Measurements from ENCODE around the gene ATG4C. TPM values are rescaled to one million over a fixed set of nuclear protein-coding genes. Genes with fewer than 3 reads are reported as not detected.
A peak's percentile ranks its signal among the peaks of the same experiment; 100 is the strongest.

The ATG4C gene
- total and polyA plus RNA-seq, 11 donors: 4.0 to 14.2 (median 8.9) TPM

- ATAC-seq (no peak), DNase-seq (no peak)
- Histone ChIP-seq H3K4me3 (no peak overlapping the region), H3K27ac (no peak overlapping the region), H3K4me1 (peaks cover 0 to 2% (median 0%) of the 10 kb centered on the region in 12 donors), H3K36me3 (peaks cover 0 to 40% (median 17%) of the 10 kb centered on the region in 9 donors), H3K27me3 (no peaks in the 10 kb centered on the region), H3K9me3 (peaks cover 0 to 4% (median 0%) of the 10 kb centered on the region in 12 donors)
- intact Hi-C loops (cut with DNase I): no loop called here
- TF ChIP-seq, protein P1, sequence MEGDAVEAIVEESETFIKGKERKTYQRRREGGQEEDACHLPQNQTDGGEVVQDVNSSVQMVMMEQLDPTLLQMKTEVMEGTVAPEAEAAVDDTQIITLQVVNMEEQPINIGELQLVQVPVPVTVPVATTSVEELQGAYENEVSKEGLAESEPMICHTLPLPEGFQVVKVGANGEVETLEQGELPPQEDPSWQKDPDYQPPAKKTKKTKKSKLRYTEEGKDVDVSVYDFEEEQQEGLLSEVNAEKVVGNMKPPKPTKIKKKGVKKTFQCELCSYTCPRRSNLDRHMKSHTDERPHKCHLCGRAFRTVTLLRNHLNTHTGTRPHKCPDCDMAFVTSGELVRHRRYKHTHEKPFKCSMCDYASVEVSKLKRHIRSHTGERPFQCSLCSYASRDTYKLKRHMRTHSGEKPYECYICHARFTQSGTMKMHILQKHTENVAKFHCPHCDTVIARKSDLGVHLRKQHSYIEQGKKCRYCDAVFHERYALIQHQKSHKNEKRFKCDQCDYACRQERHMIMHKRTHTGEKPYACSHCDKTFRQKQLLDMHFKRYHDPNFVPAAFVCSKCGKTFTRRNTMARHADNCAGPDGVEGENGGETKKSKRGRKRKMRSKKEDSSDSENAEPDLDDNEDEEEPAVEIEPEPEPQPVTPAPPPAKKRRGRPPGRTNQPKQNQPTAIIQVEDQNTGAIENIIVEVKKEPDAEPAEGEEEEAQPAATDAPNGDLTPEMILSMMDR (IDR thresholded peaks at IDR 0.05): no peak
- TF ChIP-seq POLR2A (IDR thresholded peaks at IDR 0.05): no peak
- 72 to 83% (median 77%) methylated on average over 5 of the region's 5 CpGs for WGBS, 4 donors
Observed at GRCh38 chr1:62832276-62832675, 48.3 kb downstream of the ATG4C start.

DNA sequence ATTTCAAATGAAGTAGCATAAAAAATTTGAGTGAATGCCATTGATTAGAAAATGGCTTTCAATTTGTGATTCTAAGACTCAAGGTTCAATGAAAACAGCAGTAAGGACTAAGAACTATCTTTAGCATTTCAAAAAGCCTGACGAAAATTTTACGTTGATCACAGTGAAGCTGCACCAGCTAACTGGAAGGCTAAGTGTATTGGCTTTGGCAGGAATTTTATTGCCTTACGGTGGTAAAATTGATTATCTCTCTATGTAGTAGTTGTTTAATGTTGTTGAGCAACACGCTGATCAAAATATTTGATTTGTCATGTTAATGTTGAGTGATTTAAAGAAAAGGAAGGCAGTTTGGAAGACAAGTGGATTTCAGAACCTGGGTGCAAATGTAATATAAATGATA, 49.6 kb downstream of the ATG4C start:
- no peaks in the 10 kb centered on the region for H3K9me3 ChIP-seq
- intact Hi-C loops (cut with DNase I): no loop called here
- H3K27me3 ChIP-seq: no peaks in the 10 kb centered on the region
- peaks cover 0 to 8% (median 0%) of the 10 kb centered on the region in 12 donors for H3K4me1 ChIP-seq
- H3K27ac ChIP-seq: no peak overlapping the region
- 90 to 97% (median 96%) methylated on average over 4 of the region's 4 CpGs for WGBS, 4 donors
- no peak for TF ChIP-seq POLR2A (IDR thresholded peaks at IDR 0.05)
- TF ChIP-seq, protein P1 (IDR thresholded peaks at IDR 0.05): no peak
- H3K4me3 ChIP-seq: no peak overlapping the region
- no peak for ATAC-seq
- no peak for DNase-seq
- peaks cover 0 to 40% (median 17%) of the 10 kb centered on the region in 9 donors for H3K36me3 ChIP-seq

GRCh38 chr1:62834400-62834961, 50.5 kb downstream of the ATG4C start:
- no peak for DNase-seq
- Histone ChIP-seq H3K4me3 (no peak overlapping the region), H3K27me3 (no peaks in the 10 kb centered on the region), H3K27ac (no peak overlapping the region), H3K4me1 (peaks cover 0 to 8% (median 0%) of the 10 kb centered on the region in 12 donors), H3K9me3 (no peaks in the 10 kb centered on the region), H3K36me3 (peaks cover 0 to 40% (median 17%) of the 10 kb centered on the region in 9 donors)
- 93 to 100% (median 99%) methylated on average over 1 of the region's 1 CpG for WGBS, 4 donors
- TF ChIP-seq, protein P1 (IDR thresholded peaks at IDR 0.05): no peak
- TF ChIP-seq POLR2A (IDR thresholded peaks at IDR 0.05): no peak
- no peak for ATAC-seq
- intact Hi-C loops (cut with DNase I): no loop called here

GRCh38 chr1:62836856-62837540, 53.1 kb downstream of the ATG4C start:
- no peaks in the 10 kb centered on the region for H3K27me3 ChIP-seq
- TF ChIP-seq POLR2A (IDR thresholded peaks at IDR 0.05): no peak
- TF ChIP-seq, protein P1 (IDR thresholded peaks at IDR 0.05): no peak
- intact Hi-C loops (cut with DNase I): loop anchor here in 2 of 10 donors (5.0 kb wide), 2 partner anchors 310 to 605 kb away; no protein-coding TSS in a partner anchor
- no peak overlapping the region for H3K4me3 ChIP-seq
- DNase-seq (no peak), ATAC-seq (peak in 1 of 4 donors; percentile 47)
- H3K9me3 ChIP-seq: no peaks in the 10 kb centered on the region
- H3K36me3 ChIP-seq: peaks cover 0 to 29% (median 17%) of the 10 kb centered on the region in 9 donors
- no peak overlapping the region for H3K27ac ChIP-seq
- H3K4me1 ChIP-seq: peaks cover 0 to 11% (median 0%) of the 10 kb centered on the region in 12 donors
